Activated CD4-positive, alpha-beta T cell treated with anti-CD3 and anti-CD28 coated beads, Interleukin-2, amount 10 ng/mL, durations not matched to agents 24 days and 14 days (primary cell): ENCODE data around the gene RPTOR. TPM values are rescaled to one million over a fixed set of nuclear protein-coding genes. Genes with fewer than 3 reads are reported as not detected.
"Not testable (repeated sequence)": the region's sequence is repeated elsewhere in the genome, so short reads cannot be mapped to it uniquely, and the experiment has no call there.

Experiments used
- DNase-seq: peaks from one replicate; pipeline ENCODE4 v3.0.0; 2022
- H3K27ac Mint-ChIP-seq: one replicate; pipeline ENCODE4 v1.8.0; 2022; ENCODE audit warnings: mild to moderate bottlenecking, mixed read lengths
- H3K27me3 Mint-ChIP-seq: one replicate; pipeline ENCODE4 v1.8.0; 2022; ENCODE audit warnings: mixed read lengths
- H3K36me3 Mint-ChIP-seq: one replicate; pipeline ENCODE4 v1.8.0; 2022; ENCODE audit warnings: low read depth, mild to moderate bottlenecking, mixed read lengths
- H3K4me1 Mint-ChIP-seq: one replicate; pipeline ENCODE4 v1.8.0; 2021; ENCODE audit warnings: mixed read lengths
- H3K4me3 Mint-ChIP-seq: one replicate; pipeline ENCODE4 v1.8.0; 2022; ENCODE audit warnings: mild to moderate bottlenecking, moderate library complexity, mixed read lengths
- H3K9me3 Mint-ChIP-seq: one replicate; pipeline ENCODE4 v1.8.0; 2021; ENCODE audit warnings: mixed read lengths
- intact Hi-C: fragments of 100-400 bp; cut with micrococcal nuclease; formaldehyde crosslinking; loops from one replicate; pipeline ENCODE4 v1.15.1; 2023
- total RNA-seq: library from RNA; stranded (reverse); gene quantifications from 2 replicates; pipeline ENCODE4 v1.2.3, GENCODE V29; 2022

Gene RPTOR
- total RNA-seq, 1 donor from 2014 or later: 67.2 TPM

DNA sequence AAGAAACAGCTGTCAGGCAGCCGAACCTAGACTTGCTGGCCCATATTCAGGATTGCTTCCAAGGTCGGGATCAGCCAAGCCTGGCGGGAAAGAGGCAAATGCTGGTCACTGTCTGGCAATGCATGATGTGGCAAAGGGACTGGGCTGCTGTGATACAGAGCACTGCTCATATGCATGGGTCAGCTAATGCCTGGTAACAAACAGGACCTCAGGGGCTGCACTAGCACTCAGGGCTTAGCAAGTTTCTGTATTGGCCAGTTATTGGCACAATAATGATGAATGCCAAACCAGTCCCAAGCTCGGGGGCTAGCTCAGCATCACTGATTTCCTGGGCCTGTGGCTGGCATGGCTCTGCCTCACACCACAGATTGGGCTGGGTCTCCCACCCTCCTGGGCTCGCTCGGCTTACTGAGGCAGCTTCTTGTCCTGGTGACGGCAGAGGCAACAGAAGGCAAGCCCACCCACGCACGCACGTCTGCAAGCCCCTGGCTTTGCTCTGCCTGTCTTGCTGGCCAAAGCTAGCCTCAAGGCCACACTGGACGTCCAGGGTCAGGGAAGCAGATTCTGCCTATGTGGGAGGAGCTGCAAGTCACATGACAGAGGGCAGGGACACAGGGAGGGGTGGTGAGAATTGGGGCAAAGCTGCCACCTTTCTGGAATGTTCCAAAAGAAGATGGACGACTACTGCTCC lies 21.4 kb upstream of the RPTOR start:
- intact Hi-C loops: no loop called here
- peaks cover 20% of the 10 kb centered on the region for H3K27me3 Mint-ChIP-seq
- DNase-seq: no peak
- H3K4me1 Mint-ChIP-seq: no peaks in the 10 kb centered on the region
- H3K9me3 Mint-ChIP-seq: no peaks in the 10 kb centered on the region
- no peak overlapping the region for H3K27ac Mint-ChIP-seq
- H3K4me3 Mint-ChIP-seq: no peak overlapping the region
- H3K36me3 Mint-ChIP-seq: no peaks in the 10 kb centered on the region

DNA sequence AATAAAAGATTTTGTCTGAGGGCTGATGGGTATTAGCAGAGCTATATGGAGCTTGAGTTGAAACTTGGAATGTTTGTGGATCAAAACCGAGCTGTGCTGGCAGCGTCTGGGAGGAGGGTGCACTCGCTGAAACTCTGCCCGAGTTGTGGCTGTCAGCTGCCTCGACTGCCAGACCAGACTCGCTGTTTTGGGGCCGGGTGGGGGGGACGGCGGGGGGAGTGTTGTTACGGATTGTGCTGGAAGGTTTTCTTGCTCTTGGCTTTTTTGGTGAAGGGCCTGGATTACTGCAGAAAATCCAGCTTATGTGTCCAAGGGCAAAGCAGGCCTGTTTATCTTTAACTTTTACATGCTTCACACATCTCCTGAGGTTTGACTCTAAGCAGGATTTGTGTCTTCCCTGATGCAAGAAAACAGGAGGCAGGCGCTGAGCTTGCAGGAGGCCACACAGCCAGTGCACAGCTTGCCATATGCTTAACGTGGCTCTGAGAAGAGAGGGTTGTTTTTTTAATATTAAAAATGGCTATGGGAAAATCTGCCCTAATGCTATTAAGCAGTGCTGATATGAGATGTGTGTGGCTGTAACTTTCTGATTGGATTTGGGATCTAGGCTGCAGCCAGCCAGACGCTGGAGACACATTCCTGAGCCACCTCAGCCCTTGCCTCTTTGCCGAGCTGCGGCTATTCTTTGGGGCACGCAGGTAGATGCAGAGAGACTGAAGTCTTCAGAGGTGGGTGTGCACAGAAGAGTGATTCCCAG lies 20.5 kb upstream of the RPTOR start:
- H3K4me1 Mint-ChIP-seq: no peaks in the 10 kb centered on the region
- DNase-seq: no peak
- intact Hi-C loops: no loop called here
- no peaks in the 10 kb centered on the region for H3K36me3 Mint-ChIP-seq
- no peaks in the 10 kb centered on the region for H3K9me3 Mint-ChIP-seq
- H3K4me3 Mint-ChIP-seq: no peak overlapping the region
- H3K27ac Mint-ChIP-seq: no peak overlapping the region
- peaks cover 22% of the 10 kb centered on the region for H3K27me3 Mint-ChIP-seq

DNA sequence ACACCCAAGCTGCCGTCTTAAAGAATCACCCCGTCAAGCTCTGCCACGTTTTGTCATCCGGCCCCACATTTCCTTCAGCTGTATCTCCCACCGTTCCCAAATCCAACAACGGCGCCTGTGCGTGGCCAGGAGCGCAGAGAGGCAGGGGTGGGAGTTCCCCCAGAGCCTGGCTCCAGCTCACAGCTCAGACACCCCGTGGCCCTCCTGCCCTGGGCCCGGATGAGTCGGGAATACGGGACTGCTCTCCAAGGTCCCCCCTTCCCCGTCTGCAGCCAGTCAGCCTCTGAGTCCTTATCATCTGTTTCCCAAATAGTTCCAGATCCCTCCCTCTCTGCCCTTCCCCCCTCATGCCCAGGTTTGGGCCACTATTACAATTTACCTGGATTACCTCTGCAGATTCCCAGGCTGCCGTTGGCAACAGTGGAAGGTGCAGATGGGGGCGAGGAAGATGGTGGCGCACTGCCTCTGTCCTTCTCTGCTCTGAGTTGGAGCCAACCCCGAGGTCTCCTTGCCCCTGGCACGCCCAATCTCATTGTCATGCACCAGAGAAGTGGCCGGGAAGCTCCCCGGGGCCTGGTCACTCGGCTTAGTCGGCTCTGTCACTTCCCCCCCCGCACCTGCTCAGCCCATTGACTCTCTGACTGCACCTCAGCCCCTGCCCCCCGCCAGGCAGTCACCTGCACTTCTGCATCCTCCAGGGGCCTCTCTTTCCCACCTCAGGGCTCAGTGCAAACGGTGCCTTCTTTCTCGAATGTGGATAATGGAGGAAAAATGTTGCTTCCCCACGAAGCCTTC lies 18.3 kb upstream of the RPTOR start:
- Mint-ChIP-seq H3K9me3 (no peaks in the 10 kb centered on the region), H3K27me3 (peaks cover 28% of the 10 kb centered on the region), H3K4me3 (no peak overlapping the region), H3K27ac (no peak overlapping the region), H3K4me1 (no peaks in the 10 kb centered on the region), H3K36me3 (no peaks in the 10 kb centered on the region)
- intact Hi-C loops: no loop called here
- no peak for DNase-seq

DNA sequence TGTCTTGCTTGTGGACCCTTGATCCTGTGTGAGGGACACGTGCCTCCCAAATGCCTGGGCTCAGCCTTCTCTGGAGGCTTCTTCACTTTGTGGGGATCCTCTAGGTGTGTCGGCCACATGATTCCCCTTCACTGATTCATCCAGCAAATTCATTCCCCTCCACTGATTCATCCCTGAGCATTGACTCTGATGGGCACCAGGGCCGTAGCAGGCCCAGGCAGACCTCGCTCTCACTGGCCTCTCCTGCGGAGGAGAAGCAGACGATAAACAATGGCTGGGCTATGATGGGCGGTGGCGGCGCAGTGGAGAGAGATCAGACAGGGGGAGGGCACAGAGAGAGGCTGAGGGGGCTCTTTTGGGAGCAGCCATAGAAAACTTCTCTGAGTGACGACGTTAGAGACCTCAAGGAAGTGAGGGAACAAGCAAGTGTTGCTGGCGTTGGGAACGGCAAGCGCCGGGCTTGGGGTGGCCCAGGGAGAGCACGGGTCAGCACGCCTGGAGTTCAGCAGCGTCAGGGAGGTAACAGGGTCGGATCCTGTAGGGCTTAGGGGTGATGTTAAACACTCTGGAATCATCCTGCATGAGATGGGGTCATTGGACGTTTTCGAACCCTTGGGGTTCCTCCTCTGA lies 17.5 kb upstream of the RPTOR start:
- no peak overlapping the region for H3K27ac Mint-ChIP-seq
- no peaks in the 10 kb centered on the region for H3K4me1 Mint-ChIP-seq
- H3K4me3 Mint-ChIP-seq: no peak overlapping the region
- no peak for DNase-seq
- intact Hi-C loops: no loop called here
- H3K27me3 Mint-ChIP-seq: peaks cover 28% of the 10 kb centered on the region
- H3K9me3 Mint-ChIP-seq: no peaks in the 10 kb centered on the region
- H3K36me3 Mint-ChIP-seq: no peaks in the 10 kb centered on the region

DNA sequence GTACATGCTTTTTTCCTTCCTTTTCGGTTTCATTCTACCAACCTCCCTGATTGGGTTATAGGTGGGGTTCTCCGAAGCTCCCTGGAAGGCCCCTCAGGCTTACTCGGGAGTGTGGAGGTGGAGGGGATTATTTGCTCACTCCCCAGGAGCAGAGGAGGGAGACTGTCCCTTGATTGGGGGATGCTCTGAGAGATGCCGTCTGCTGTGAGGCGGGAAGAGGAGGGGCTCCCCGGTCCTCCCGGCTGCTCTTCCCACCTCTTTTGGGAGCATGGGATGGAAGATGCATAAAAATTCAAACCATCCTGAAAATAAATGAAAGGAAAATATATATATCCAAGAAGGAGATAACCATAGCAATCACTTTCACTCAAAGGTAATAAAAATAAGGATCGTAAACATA lies 16.1 kb upstream of the RPTOR start:
- intact Hi-C loops: no loop called here
- H3K4me3 Mint-ChIP-seq: no peak overlapping the region
- no peak overlapping the region for H3K27ac Mint-ChIP-seq
- no peak for DNase-seq
- peaks cover 29% of the 10 kb centered on the region for H3K27me3 Mint-ChIP-seq
- no peaks in the 10 kb centered on the region for H3K4me1 Mint-ChIP-seq
- H3K9me3 Mint-ChIP-seq: no peaks in the 10 kb centered on the region
- no peaks in the 10 kb centered on the region for H3K36me3 Mint-ChIP-seq

DNA sequence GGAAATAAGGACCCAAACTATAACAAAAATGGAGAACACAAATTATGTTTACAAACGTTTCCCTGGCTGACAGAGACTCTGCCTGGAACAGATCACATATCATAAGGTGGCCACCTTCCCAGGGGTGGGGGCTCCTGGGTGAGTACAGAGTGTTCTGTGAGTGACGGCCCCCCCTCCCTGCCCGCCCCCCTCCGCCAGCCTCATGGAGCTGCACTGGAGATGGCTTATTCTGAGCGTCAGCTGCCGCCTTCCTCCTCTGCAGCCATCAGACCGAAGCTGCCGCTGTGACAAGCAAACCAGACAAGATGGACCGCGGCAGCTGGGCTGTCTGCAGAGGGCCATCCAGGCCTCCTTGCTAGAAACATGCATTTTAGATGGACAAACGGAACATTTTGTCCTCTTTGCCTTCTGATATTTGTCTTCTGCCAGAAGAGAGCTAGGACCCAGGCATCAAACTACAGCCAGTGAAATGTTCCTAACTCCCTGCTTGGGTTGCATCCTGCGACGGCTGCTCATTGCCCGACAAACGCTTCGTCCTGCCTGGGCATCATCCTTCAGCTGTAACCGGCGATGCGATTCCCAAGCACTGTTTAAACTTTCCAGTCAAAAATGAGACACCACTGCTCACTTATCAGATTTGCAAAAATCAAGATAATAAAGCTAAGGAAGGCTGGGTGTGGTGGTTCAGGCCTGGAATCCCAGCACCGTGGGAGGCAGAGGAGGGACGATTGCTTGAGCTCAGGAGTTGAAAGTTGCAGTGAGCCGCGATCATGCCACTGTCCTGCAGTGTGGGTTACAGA lies 15.3 kb upstream of the RPTOR start:
- Mint-ChIP-seq H3K4me3 (no peak overlapping the region), H3K36me3 (no peaks in the 10 kb centered on the region), H3K27ac (no peak overlapping the region), H3K4me1 (no peaks in the 10 kb centered on the region), H3K27me3 (peaks cover 29% of the 10 kb centered on the region), H3K9me3 (no peaks in the 10 kb centered on the region)
- intact Hi-C loops: no loop called here
- no peak for DNase-seq

DNA sequence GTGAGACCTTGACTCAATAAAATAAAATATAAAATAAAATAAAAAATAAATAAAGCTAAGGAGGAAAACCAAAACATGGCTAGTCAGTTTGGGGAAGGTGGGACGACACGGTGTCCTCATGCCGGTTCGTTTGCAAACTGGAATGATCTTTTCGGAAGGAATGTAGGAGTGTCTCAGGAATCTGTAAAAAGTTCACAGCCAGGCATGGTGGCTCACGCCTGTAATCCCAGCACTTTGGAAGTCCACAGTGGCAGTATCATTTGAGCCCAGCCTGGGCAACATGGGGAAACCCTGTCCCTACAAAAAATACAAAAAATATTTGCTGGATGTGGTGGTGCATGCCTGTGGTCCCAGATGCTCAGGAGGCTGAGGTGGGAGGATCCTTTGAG lies 14.7 kb upstream of the RPTOR start:
- no peak for DNase-seq
- H3K9me3 Mint-ChIP-seq: no peaks in the 10 kb centered on the region
- intact Hi-C loops: no loop called here
- H3K27me3 Mint-ChIP-seq: peaks cover 29% of the 10 kb centered on the region
- H3K27ac Mint-ChIP-seq: no peak overlapping the region
- H3K4me3 Mint-ChIP-seq: no peak overlapping the region
- no peaks in the 10 kb centered on the region for H3K4me1 Mint-ChIP-seq
- no peaks in the 10 kb centered on the region for H3K36me3 Mint-ChIP-seq

DNA sequence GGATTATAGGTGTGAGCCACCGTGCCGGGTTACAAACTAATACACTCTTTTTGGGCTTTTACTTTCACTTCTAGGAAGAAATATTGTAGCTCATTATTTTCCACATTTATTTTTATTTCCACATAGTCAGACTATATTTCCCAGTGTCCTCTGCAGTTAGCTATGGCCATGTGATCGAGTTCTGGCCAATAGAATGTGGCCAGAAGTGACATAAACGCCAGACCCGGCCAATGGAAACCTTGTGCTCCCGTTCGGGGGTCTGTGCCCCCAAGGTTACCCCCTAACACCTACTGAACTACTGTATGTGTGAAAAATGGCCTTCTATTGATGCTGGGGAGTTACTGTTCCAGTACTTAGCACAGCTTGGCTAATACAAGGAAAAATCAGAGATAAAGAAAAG lies 13.2 kb upstream of the RPTOR start:
- Mint-ChIP-seq H3K36me3 (no peaks in the 10 kb centered on the region), H3K9me3 (no peaks in the 10 kb centered on the region), H3K27me3 (peaks cover 20% of the 10 kb centered on the region), H3K27ac (no peak overlapping the region), H3K4me3 (no peak overlapping the region), H3K4me1 (no peaks in the 10 kb centered on the region)
- intact Hi-C loops: no loop called here
- no peak for DNase-seq

DNA sequence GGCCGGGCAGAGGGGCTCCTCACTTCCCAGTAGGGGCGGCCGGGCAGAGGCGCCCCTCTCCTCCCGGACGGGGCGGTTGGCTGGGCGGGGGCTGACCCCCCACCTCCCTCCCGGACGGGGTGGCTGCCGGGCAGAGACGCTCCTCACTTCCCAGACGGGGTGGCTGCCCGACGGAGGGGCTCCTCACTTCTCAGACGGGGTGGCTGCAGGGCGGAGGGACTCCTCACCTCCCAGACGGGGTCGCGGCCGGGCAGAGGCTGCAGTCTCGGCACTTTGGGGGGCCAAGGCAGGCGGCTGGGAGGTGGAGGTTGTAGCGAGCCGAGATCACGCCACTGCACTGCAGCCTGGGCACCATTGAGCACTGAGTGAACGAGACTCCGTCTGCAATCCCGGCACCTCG lies 7.3 kb upstream of the RPTOR start:
- H3K4me3 Mint-ChIP-seq, H3K4me1 Mint-ChIP-seq, H3K36me3 Mint-ChIP-seq, H3K9me3 Mint-ChIP-seq, H3K27me3 Mint-ChIP-seq, H3K27ac Mint-ChIP-seq, intact Hi-C loops, DNase-seq: not testable (repeated sequence)

DNA sequence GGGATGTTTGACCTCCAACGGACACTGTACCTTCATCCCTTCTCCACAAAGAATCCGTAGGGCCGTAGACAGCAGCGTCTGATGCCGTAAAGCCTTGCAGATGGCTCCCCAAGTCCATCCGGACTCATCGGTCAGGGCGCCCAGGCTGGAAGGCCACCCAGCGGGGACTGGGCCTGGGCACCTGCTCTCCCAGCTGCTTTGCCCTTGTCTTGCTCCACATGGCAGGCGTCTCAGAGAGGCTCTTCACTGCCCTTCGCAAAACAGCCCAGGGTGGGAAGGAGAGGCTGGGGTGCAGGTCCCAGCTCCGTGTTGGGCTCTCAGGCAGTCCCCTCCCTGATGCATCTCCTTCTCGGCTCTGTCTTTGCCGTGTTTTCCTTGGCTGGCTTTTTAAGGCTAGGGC lies 6.2 kb upstream of the RPTOR start:
- no peak overlapping the region for H3K27ac Mint-ChIP-seq
- no peak overlapping the region for H3K4me3 Mint-ChIP-seq
- no peak for DNase-seq
- no peaks in the 10 kb centered on the region for H3K36me3 Mint-ChIP-seq
- peaks cover 8% of the 10 kb centered on the region for H3K27me3 Mint-ChIP-seq
- peaks cover 8% of the 10 kb centered on the region for H3K4me1 Mint-ChIP-seq
- intact Hi-C loops: no loop called here
- H3K9me3 Mint-ChIP-seq: no peaks in the 10 kb centered on the region

DNA sequence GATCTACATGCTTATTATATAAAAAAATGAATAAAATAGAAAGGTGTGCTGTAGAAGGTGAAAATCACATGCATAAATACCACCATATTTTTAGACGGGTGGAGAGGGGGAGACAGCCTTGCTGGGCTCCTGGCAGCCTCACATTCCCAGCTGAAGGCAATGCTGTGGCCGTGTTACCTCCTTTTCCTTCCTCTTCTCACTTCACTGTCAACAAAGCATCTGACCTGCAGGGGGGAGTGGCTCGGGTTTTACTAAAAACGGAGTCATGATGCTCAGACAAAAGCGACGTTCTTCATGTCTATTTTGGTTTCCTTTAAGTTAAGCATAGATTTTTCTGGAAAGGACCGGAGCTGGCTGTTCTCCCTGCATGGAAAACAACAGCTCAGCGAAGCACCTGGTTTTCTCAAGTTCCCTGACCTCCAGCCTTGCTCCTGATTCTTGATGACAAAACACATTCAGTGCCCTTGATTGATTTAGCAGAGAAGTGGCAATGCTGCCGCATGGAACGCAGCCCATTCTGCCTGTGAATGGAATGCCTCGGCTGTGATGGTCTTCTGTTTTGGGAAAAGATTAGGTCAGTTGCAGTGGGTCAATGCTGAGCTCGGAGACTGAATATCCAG lies 5.5 kb upstream of the RPTOR start:
- Mint-ChIP-seq H3K27ac (no peak overlapping the region), H3K36me3 (no peaks in the 10 kb centered on the region), H3K4me1 (peaks cover 8% of the 10 kb centered on the region), H3K4me3 (no peak overlapping the region), H3K9me3 (no peaks in the 10 kb centered on the region), H3K27me3 (peaks cover 8% of the 10 kb centered on the region)
- peak; percentile 70 for DNase-seq
- intact Hi-C loops: no loop called here

DNA sequence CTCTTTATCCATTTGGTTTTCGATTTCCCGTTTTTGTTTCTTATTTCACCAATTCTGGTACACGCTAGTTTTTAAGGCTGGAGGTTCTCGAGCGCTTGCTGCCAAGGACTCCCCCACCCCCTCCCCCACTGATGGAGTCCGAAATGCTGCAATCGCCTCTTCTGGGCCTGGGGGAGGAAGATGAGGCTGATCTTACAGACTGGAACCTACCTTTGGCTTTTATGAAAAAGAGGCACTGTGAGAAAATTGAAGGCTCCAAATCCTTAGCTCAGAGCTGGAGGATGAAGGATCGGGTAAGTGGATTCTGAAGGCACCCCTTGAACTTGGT lies 825 bp downstream of the RPTOR start:
- DNase-seq: no peak
- H3K4me1 Mint-ChIP-seq: peaks cover 17% of the 10 kb centered on the region
- peaks cover 5% of the 10 kb centered on the region for H3K27me3 Mint-ChIP-seq
- H3K4me3 Mint-ChIP-seq: peak overlapping the region; percentile 97
- no peaks in the 10 kb centered on the region for H3K9me3 Mint-ChIP-seq
- intact Hi-C loops: no loop called here
- H3K36me3 Mint-ChIP-seq: peaks cover 10% of the 10 kb centered on the region
- H3K27ac Mint-ChIP-seq: peak overlapping the region; percentile 96

DNA sequence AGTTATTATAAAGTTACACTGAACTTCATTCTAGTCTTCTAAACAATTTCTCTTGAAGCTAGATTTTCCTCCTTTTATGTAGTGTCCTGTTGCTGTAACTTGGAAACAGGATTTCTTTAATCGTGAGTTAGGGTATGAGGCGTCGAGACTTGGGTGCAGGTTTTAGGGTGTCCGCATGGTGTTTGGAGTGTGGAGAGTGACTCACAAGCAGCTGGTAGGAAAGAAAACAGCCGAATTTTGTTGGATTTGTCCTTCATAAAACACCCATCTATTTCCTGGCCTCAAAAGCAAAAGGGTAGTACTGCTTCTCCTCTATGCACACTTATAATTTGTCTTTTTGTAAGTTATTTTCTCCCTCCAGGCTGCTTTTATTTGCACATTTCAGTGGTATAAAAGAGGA lies 1.6 kb downstream of the RPTOR start:
- peaks cover 17% of the 10 kb centered on the region for H3K4me1 Mint-ChIP-seq
- no peak for DNase-seq
- intact Hi-C loops: no loop called here
- peak overlapping the region; percentile 97 for H3K4me3 Mint-ChIP-seq
- H3K9me3 Mint-ChIP-seq: no peaks in the 10 kb centered on the region
- H3K36me3 Mint-ChIP-seq: peaks cover 10% of the 10 kb centered on the region
- peaks cover 5% of the 10 kb centered on the region for H3K27me3 Mint-ChIP-seq
- peak overlapping the region; percentile 75 for H3K27ac Mint-ChIP-seq
